ENCODE results near the gene HOXC6. TPM values are rescaled to one million over a fixed set of nuclear protein-coding genes. Genes with fewer than 3 reads are reported as not detected.

Gene HOXC6
- total RNA-seq, 1 experiment from 2014 or later = not detected

DNA sequence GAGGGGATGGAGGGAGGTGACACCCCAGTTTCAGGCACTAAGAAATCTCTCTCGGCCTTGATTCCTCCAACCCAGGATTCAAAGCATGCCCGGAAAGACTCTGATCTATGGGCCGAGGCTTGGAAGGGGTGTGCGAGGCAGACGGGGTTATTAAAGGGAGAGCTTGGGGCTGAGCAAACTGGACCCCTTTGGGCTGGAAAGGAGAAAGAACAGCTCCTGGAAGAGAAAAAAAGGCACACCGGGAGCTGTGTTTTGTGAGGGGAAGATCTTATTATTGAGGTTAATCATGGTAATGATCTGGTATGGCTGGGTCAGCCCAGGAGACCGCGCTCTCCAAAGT is 19.7 kb downstream of the HOXC6 start:
- no peak overlapping the region for H3K4me3 ChIP-seq (ENCODE audit: low read length)
- H2AFZ ChIP-seq (ENCODE audit: low read length) = no peak overlapping the region
- H3K4me2 ChIP-seq (ENCODE audit: low read depth, low read length, poor library complexity, severe bottlenecking) = no peak overlapping the region
- H3K4me1 ChIP-seq (ENCODE audit: low read length) = peaks cover 22% of the 10 kb centered on the region
- no peaks in the 10 kb centered on the region for H4K20me1 ChIP-seq (ENCODE audit: insufficient read depth, low read depth, low read length)
- no peaks in the 10 kb centered on the region for H3K36me3 ChIP-seq (ENCODE audit: insufficient read depth, low read length)
- no peaks in the 10 kb centered on the region for H3K27me3 ChIP-seq (ENCODE audit: low read length)
- no peak overlapping the region for H3K9ac ChIP-seq (ENCODE audit: low read length)
- no peaks in the 10 kb centered on the region for H3K79me2 ChIP-seq (ENCODE audit: low read length)
- H3K27ac ChIP-seq (ENCODE audit: low read length) = no peak overlapping the region
- DNase-seq = no peak
- no peaks in the 10 kb centered on the region for H3K9me2 ChIP-seq (replicated peaks; ENCODE audit: insufficient read depth, low read length)
- H3K9me3 ChIP-seq (ENCODE audit: low read length) = no peaks in the 10 kb centered on the region

- H3K27me3 ChIP-seq (ENCODE audit: low read length) = no peaks in the 10 kb centered on the region
- H3K27ac ChIP-seq (ENCODE audit: low read length) = no peak overlapping the region
- H4K20me1 ChIP-seq (ENCODE audit: insufficient read depth, low read depth, low read length) = no peaks in the 10 kb centered on the region
- no peak overlapping the region for H3K4me3 ChIP-seq (ENCODE audit: low read length)
- no peak overlapping the region for H2AFZ ChIP-seq (ENCODE audit: low read length)
- H3K79me2 ChIP-seq (ENCODE audit: low read length) = no peaks in the 10 kb centered on the region
- H3K36me3 ChIP-seq (ENCODE audit: insufficient read depth, low read length) = no peaks in the 10 kb centered on the region
- peaks cover 26% of the 10 kb centered on the region for H3K4me1 ChIP-seq (ENCODE audit: low read length)
- H3K4me2 ChIP-seq (ENCODE audit: low read depth, low read length, poor library complexity, severe bottlenecking) = no peak overlapping the region
- H3K9me2 ChIP-seq (replicated peaks; ENCODE audit: insufficient read depth, low read length) = no peaks in the 10 kb centered on the region
- no peak for DNase-seq
- no peaks in the 10 kb centered on the region for H3K9me3 ChIP-seq (ENCODE audit: low read length)
- no peak overlapping the region for H3K9ac ChIP-seq (ENCODE audit: low read length)
Measured at GRCh38 chr12:54048406-54049093, 20.3 kb downstream of the HOXC6 start.

GRCh38 chr12:54049108-54049507 is 20.9 kb downstream of the HOXC6 start:
- no peaks in the 10 kb centered on the region for H3K27me3 ChIP-seq (ENCODE audit: low read length)
- no peak overlapping the region for H3K27ac ChIP-seq (ENCODE audit: low read length)
- H3K4me1 ChIP-seq (ENCODE audit: low read length) = peaks cover 20% of the 10 kb centered on the region
- H4K20me1 ChIP-seq (ENCODE audit: insufficient read depth, low read depth, low read length) = no peaks in the 10 kb centered on the region
- H3K9me3 ChIP-seq (ENCODE audit: low read length) = no peaks in the 10 kb centered on the region
- no peak overlapping the region for H3K4me3 ChIP-seq (ENCODE audit: low read length)
- no peak overlapping the region for H3K4me2 ChIP-seq (ENCODE audit: low read depth, low read length, poor library complexity, severe bottlenecking)
- H2AFZ ChIP-seq (ENCODE audit: low read length) = no peak overlapping the region
- H3K79me2 ChIP-seq (ENCODE audit: low read length) = peaks cover 5% of the 10 kb centered on the region
- no peaks in the 10 kb centered on the region for H3K9me2 ChIP-seq (replicated peaks; ENCODE audit: insufficient read depth, low read length)
- no peaks in the 10 kb centered on the region for H3K36me3 ChIP-seq (ENCODE audit: insufficient read depth, low read length)
- no peak for DNase-seq
- H3K9ac ChIP-seq (ENCODE audit: low read length) = no peak overlapping the region

- DNase-seq = no peak
- H3K4me2 ChIP-seq (ENCODE audit: low read depth, low read length, poor library complexity, severe bottlenecking) = no peak overlapping the region
- H3K9ac ChIP-seq (ENCODE audit: low read length) = no peak overlapping the region
- H3K27ac ChIP-seq (ENCODE audit: low read length) = no peak overlapping the region
- H3K4me1 ChIP-seq (ENCODE audit: low read length) = peaks cover 25% of the 10 kb centered on the region
- H4K20me1 ChIP-seq (ENCODE audit: insufficient read depth, low read depth, low read length) = peaks cover 4% of the 10 kb centered on the region; the same call in 1 of the 2 replicates
- H3K9me2 ChIP-seq (replicated peaks; ENCODE audit: insufficient read depth, low read length) = no peaks in the 10 kb centered on the region
- no peaks in the 10 kb centered on the region for H3K9me3 ChIP-seq (ENCODE audit: low read length)
- H3K36me3 ChIP-seq (ENCODE audit: insufficient read depth, low read length) = 0 out of 2 replicates have a peak, but pooled peaks cover 2% of the 10 kb centered on the region
- H2AFZ ChIP-seq (ENCODE audit: low read length) = no peak overlapping the region
- H3K79me2 ChIP-seq (ENCODE audit: low read length) = peaks cover 16% of the 10 kb centered on the region
- no peak overlapping the region for H3K4me3 ChIP-seq (ENCODE audit: low read length)
- H3K27me3 ChIP-seq (ENCODE audit: low read length) = no peaks in the 10 kb centered on the region
Measured at GRCh38 chr12:54050482-54050810, 22.2 kb downstream of the HOXC6 start.

DNA sequence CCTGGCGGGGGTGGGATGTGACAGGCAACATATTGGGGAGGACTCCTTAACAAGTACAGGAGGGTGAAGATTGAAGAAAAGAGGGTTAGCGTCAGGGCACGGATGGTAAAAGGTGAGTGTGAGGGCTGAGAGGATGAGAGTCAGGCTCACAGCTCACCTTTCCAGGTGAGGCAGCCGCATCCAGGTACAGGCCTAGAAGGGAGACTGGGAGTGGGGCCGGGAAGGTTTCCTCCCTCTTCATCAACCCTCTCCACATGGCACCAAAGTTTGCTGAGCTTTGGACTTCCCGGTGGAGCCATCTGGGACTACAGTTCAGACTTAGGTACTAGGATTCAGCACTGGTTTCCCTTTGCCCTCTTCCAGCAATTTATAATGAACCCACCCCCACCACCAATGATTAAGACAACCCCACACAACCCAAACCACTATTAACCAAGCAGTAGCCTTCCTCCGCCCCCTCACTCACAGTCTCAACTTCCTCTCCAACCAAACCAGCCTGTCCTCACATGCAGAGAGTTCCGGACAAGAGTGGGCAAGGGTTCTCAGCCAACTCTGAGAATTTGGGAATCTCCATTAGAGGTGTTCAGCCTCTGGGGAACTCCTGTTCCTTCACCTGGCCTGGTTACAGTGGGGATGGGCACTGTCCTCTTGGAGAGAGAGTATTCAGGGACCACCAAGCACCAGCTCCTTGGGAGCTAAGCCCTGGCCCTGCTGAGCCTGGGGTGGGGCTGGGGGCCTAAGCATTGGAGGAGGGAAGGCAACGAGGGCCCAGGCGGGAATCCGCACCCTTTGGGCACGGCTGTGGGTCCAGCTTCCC is 23.0 kb downstream of the HOXC6 start:
- Histone ChIP-seq H3K27ac (ENCODE audit: low read length) (no peak overlapping the region), H3K4me1 (ENCODE audit: low read length) (peaks cover 33% of the 10 kb centered on the region), H3K9me2 (replicated peaks; ENCODE audit: insufficient read depth, low read length) (no peaks in the 10 kb centered on the region), H3K9ac (ENCODE audit: low read length) (0 out of 2 replicates have a peak overlapping the region, but pooled peaks have one; percentile 12), H3K9me3 (ENCODE audit: low read length) (no peaks in the 10 kb centered on the region), H3K4me3 (ENCODE audit: low read length) (no peak overlapping the region), H3K36me3 (ENCODE audit: insufficient read depth, low read length) (peaks cover 8% of the 10 kb centered on the region; the same call in 1 of the 2 replicates), H3K4me2 (ENCODE audit: low read depth, low read length, poor library complexity, severe bottlenecking) (peak overlapping the region; percentile 99), H2AFZ (ENCODE audit: low read length) (no peak overlapping the region), H4K20me1 (ENCODE audit: insufficient read depth, low read depth, low read length) (peaks cover 4% of the 10 kb centered on the region; the same call in 1 of the 2 replicates), H3K27me3 (ENCODE audit: low read length) (no peaks in the 10 kb centered on the region), H3K79me2 (ENCODE audit: low read length) (peaks cover 17% of the 10 kb centered on the region)
- no peak for DNase-seq

- Histone ChIP-seq H3K27ac (ENCODE audit: low read length) (no peak overlapping the region), H3K9me2 (replicated peaks; ENCODE audit: insufficient read depth, low read length) (no peaks in the 10 kb centered on the region), H2AFZ (ENCODE audit: low read length) (peak overlapping the region; percentile 13), H3K4me1 (ENCODE audit: low read length) (peaks cover 36% of the 10 kb centered on the region), H3K9me3 (ENCODE audit: low read length) (no peaks in the 10 kb centered on the region), H3K9ac (ENCODE audit: low read length) (peak overlapping the region; percentile 95), H3K4me3 (ENCODE audit: low read length) (peak overlapping the region; percentile 98), H3K36me3 (ENCODE audit: insufficient read depth, low read length) (peaks cover 8% of the 10 kb centered on the region; the same call in 1 of the 2 replicates), H3K27me3 (ENCODE audit: low read length) (no peaks in the 10 kb centered on the region), H3K4me2 (ENCODE audit: low read depth, low read length, poor library complexity, severe bottlenecking) (peak overlapping the region; percentile 99), H3K79me2 (ENCODE audit: low read length) (peaks cover 17% of the 10 kb centered on the region), H4K20me1 (ENCODE audit: insufficient read depth, low read depth, low read length) (peaks cover 4% of the 10 kb centered on the region; the same call in 1 of the 2 replicates)
- DNase-seq = peak; percentile 56
Measured at GRCh38 chr12:54051874-54052437, 23.7 kb downstream of the HOXC6 start.

- no peaks in the 10 kb centered on the region for H3K9me3 ChIP-seq (ENCODE audit: low read length)
- no peak for DNase-seq
- peaks cover 4% of the 10 kb centered on the region; the same call in 1 of the 2 replicates for H4K20me1 ChIP-seq (ENCODE audit: insufficient read depth, low read depth, low read length)
- peak overlapping the region; percentile 83; the same call in 1 of the 2 replicates for H3K27ac ChIP-seq (ENCODE audit: low read length)
- peaks cover 8% of the 10 kb centered on the region; the same call in 1 of the 2 replicates for H3K36me3 ChIP-seq (ENCODE audit: insufficient read depth, low read length)
- H3K4me1 ChIP-seq (ENCODE audit: low read length) = peaks cover 36% of the 10 kb centered on the region
- peak overlapping the region; percentile 99 for H3K4me2 ChIP-seq (ENCODE audit: low read depth, low read length, poor library complexity, severe bottlenecking)
- H3K27me3 ChIP-seq (ENCODE audit: low read length) = no peaks in the 10 kb centered on the region
- peak overlapping the region; percentile 13; the same call in 1 of the 2 replicates for H2AFZ ChIP-seq (ENCODE audit: low read length)
- H3K9ac ChIP-seq (ENCODE audit: low read length) = peak overlapping the region; percentile 95
- no peaks in the 10 kb centered on the region for H3K9me2 ChIP-seq (replicated peaks; ENCODE audit: insufficient read depth, low read length)
- H3K79me2 ChIP-seq (ENCODE audit: low read length) = peaks cover 17% of the 10 kb centered on the region
- peak overlapping the region; percentile 98 for H3K4me3 ChIP-seq (ENCODE audit: low read length)
Measured at GRCh38 chr12:54052438-54053002, 24.3 kb downstream of the HOXC6 start.

Data from Karpas-422 (cell line).